GM10248 (cell line): ENCODE results near the gene CCDC74B.
"Not testable (repeated sequence)": the region's sequence is repeated elsewhere in the genome, so short reads cannot be mapped to it uniquely, and the experiment has no call there.

Experiments used
- CTCF ChIA-PET: fragments of 300-600 bp; sonication (Branson Sonifier 250); formaldehyde crosslinking; extraction: SDS; loops from one replicate; lab custom pipeline; 2021; ENCODE audit warnings: antibody characterized with exemption; lab: Yijun Ruan, JAX
- POLR2A ChIA-PET: fragments of 350-650 bp; sonication (Branson Sonifier 250); formaldehyde crosslinking; extraction: SDS; loops from one replicate; lab custom pipeline; 2020; ENCODE audit warnings: antibody characterized with exemption; lab: Yijun Ruan, JAX
- DNase-seq: peaks from one replicate; pipeline ENCODE4 v3.0.0; 2012; ENCODE audit errors: extremely low spot score
- CTCF ChIP-seq: IDR thresholded peaks from 2 replicates; pipeline ENCODE4 v1.5.1; 2012; ENCODE audit warnings: mild to moderate bottlenecking, low read depth; ENCODE audit errors: extremely low read depth, missing control alignments, control extremely low read depth

The CCDC74B gene

GRCh38 chr2:130145006-130145414, at the start of gene CCDC74B:
Gene CCDC74B (minus strand): TSS chr2:130145112. CDS start chr2:130144996, 116 bp downstream.
- CTCF ChIA-PET = interaction anchor here (0.8 kb wide), 1 partner anchor 36 kb away, joined by 3 read pairs; the partner anchor contains the start of gene SMPD4
- POLR2A ChIA-PET, DNase-seq: not testable (repeated sequence)

GRCh38 chr2:130193824-130194223, 48.9 kb upstream of the CCDC74B start:
- POLR2A ChIA-PET, CTCF ChIA-PET, DNase-seq: not testable (repeated sequence)

GRCh38 chr2:130192451-130192850, 47.5 kb upstream of the CCDC74B start:
- POLR2A ChIA-PET, DNase-seq, CTCF ChIA-PET: not testable (repeated sequence)

- CTCF ChIA-PET = interaction anchor here (1.1 to 1.4 kb wide), 2 partner anchors 9 to 10 kb away, joined by 3 to 5 read pairs; partner anchors contain the start of genes MZT2B and SMPD4
- POLR2A ChIA-PET = not testable (repeated sequence)
These were observed 46.4 kb upstream of the CCDC74B start for GRCh38 chr2:130191319-130191718.

GRCh38 chr2:130190237-130190636, 45.3 kb upstream of the CCDC74B start:
- POLR2A ChIA-PET = no interaction called here
- CTCF ChIA-PET = interaction anchor here (0.8 to 1.4 kb wide), 2 partner anchors 8 to 10 kb away, joined by 3 read pairs; partner anchors contain the start of gene MZT2B
- DNase-seq = no peak
- no peak for TF ChIP-seq CTCF

More at GRCh38 chr2:130191319-130191718, 46.4 kb upstream of the CCDC74B start:
- not testable (repeated sequence) for DNase-seq

GRCh38 chr2:130188958-130189357, 44.0 kb upstream of the CCDC74B start:
- DNase-seq, CTCF ChIA-PET, POLR2A ChIA-PET: not testable (repeated sequence)

GRCh38 chr2:130187859-130188792, 43.2 kb upstream of the CCDC74B start:
- POLR2A ChIA-PET = interaction anchor here (1.2 kb wide), 1 partner anchor 1299 kb away, joined by 6 read pairs; no protein-coding TSS in a partner anchor
- CTCF ChIA-PET, DNase-seq: not testable (repeated sequence)

- ChIA-PET CTCF (interaction anchor here (0.8 to 1.2 kb wide), 2 partner anchors 144 to 1300 kb away, joined by 3 read pairs; no protein-coding TSS in a partner anchor), POLR2A (interaction anchor here (1.2 kb wide), 1 partner anchor 1300 kb away, joined by 6 read pairs; no protein-coding TSS in a partner anchor)
These were observed 42.4 kb upstream of the CCDC74B start for GRCh38 chr2:130187268-130187667.

GRCh38 chr2:130186391-130186790, 41.5 kb upstream of the CCDC74B start:
- DNase-seq = no peak
- ChIA-PET POLR2A (interaction anchor here (1.2 kb wide), 2 partner anchors 1301 to 1303 kb away, joined by 5 to 6 read pairs; no protein-coding TSS in a partner anchor), CTCF (interaction anchor here (0.8 to 1.2 kb wide), 2 partner anchors 145 to 1301 kb away, joined by 3 read pairs; no protein-coding TSS in a partner anchor)
- TF ChIP-seq CTCF = no peak

More at GRCh38 chr2:130187268-130187667, 42.4 kb upstream of the CCDC74B start:
- no peak for DNase-seq
- TF ChIP-seq CTCF = no peak
